ENCODE results near the gene RAB27B.

GRCh38 chr18:54938506-54938905, 110.2 kb downstream of the RAB27B start:
- TF ChIP-seq CTCF (IDR thresholded peaks at IDR 0.05) (no peak), POLR2A (IDR thresholded peaks at IDR 0.05; ENCODE audit: low read depth) (no peak), EP300 (IDR thresholded peaks at IDR 0.05) (no peak)
